ENCODE data around the gene KIAA0040.

The KIAA0040 gene

DNA sequence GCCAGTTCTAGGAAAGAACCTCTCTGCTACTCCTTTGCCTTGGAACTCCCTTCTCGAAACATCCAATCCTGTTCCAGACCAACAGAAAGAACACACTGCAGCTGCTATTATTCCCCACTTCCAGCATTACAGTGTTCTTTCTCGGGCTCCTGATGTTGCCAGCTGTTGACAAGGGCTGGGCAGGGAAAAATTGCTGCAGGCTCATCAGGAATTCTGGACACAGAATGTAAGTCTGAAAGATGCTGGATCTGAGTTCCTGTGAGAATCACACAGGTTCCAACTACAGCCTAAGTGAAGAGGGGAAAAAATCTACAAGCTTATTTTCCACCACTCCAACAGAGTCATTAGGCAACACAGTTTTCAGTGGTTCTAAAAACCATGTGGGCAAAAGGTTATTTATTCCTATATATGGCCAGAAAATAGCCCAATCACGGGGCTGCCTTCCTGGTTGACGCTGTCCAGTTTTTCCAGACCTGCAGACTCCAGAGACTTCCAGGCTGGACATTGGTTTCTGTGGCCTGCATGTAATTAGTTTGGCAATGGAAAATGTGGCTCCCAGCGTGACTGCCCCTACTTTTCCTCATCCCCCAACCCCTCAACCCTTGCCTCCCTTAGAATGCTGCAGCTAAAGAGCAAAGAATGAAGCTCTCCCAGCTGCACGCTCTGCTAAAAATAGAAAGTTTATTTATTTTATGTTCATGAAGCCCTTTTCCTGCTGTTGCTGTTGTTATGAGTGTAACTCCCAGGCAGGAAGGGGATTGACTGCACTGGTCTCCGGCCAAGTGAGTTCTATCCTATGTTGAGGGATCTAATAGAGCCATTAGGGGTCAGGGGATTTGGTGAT, 8.3 kb upstream of the KIAA0040 start:
- DNase-seq: no peak

- DNase-seq: no peak
Measured at GRCh38 chr1:175198332-175198731, 5.8 kb upstream of the KIAA0040 start.

GRCh38 chr1:175197531-175197930, 5.0 kb upstream of the KIAA0040 start:
- no peak for DNase-seq

DNA sequence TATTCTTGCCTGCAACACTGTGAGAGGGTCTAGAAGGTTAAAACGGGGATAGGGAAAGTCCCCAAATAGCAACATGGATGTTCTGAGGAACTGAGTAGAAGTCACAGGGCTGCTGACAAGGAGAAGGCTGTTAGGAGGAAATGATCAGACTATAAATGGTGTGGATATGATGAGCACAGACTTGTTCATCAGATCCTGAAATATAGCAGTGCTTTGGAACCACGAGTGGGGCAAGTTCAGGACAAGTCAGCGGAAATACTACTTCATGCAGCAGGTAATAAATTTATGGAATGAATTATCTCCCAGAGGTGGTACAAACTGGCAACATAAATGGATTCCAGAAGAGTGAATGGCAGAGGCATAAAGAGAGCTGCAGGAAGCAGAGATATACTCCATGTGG, 3.2 kb upstream of the KIAA0040 start:
- DNase-seq: no peak

- no peak for DNase-seq
Measured at GRCh38 chr1:175195281-175195680, 2.7 kb upstream of the KIAA0040 start.

GRCh38 chr1:175193527-175193910, 943 bp upstream of the KIAA0040 start:
- no peak for DNase-seq

DNA sequence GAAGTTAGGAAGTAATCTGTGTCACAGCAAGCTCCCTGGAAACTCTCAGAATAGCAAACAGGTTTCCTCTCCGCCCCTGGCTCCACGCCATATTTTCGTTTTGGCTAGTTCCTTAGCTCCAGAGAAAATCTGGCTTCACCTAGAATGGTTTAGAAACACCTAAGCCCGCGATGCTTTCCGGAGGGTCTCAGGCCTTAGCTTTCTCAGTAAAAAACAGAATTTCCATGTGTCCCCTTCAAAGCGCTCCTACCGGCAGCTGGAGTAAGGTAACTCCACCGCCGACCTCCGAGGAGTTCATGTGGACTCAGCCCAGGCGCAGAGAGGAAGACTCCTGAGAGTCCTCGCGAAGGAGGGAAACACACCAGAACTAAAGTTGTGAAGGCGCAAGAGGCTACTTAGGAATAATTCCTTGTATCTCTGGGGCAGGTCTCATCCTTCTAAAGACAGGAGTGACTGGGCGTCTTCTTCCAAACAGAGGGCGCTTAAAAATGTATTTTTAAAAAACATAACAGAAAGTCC, 406 bp downstream of the KIAA0040 start:
- DNase-seq: no peak

- no peak for DNase-seq
Measured at GRCh38 chr1:175191659-175192058, 917 bp downstream of the KIAA0040 start.

GRCh38 chr1:175188936-175189335, 3.6 kb downstream of the KIAA0040 start:
- no peak for DNase-seq

DNA sequence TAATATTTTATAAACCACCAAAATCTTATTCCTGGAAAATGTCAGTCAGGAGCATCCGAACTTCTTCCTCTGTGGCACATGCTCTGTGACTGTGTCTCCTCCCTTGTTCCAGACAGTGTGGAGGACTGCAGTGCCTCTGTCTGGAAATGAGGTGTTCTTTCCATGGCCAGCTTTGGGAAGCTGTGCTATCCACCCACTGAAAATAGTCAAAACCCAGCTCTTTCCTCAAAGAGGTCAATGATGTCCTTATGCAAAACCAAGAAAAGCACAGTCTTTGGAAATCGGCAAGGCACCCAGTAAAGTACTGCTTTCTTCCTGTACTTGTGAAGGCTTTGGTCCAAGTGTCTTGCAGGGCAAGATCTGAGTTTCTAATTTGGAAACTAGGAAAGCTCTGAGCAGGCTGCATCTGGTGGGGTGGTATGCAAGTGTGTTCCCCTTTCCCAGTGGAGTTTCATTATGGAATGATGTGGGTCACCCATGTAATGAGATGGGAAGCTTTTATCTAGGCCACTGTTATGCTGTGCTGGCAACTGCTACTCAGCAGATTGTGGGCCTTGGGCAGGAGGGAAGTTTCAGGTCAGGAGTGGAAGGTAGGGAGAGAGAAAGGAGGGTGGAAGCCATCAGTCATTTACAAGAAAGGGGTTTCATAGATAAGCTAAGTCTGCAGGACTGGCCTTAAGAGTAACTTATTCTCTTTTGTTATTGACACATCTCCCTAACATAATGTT, 6.0 kb downstream of the KIAA0040 start:
- no peak for DNase-seq

- no peak for DNase-seq
Measured at GRCh38 chr1:175185903-175186302, 6.7 kb downstream of the KIAA0040 start.

GRCh38 chr1:175183586-175183985, 9.0 kb downstream of the KIAA0040 start:
- no peak for DNase-seq

GRCh38 chr1:175182201-175182746, 10.3 kb downstream of the KIAA0040 start:
- no peak for DNase-seq

DNA sequence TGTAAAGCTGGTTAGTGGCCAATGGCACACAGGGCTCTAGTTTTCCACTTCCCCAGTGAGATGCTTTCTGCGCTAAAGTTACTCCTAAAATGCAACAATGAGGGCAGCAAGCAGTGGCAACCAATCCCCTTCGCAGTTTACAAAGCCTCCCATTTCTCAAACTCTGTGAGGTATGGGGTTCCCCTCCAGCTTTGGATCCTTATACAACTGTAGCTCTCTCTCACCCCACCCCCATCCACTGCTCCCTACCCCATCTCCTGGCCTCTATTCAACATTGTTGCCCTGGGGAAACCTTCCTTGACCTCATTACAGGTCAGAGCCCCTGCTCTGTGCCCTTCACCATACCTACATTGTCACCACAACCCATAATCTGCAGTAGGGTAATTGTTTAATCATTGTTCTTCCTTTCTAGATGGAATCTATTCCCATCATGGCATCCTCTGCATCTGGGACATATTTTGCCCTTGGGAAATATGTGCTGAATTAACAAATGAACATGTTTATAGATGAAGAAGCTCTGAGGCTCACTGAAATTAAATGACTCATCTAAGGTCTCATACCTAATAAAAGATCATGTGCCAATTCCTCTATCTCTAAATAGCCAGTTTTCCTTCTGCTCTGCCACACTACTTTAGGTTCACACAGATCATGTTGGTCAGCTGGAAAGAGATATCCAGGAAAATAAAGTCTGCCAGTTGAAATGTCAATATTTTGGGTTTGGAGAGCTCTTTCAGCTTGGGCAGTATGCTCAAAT, 12.6 kb downstream of the KIAA0040 start:
- no peak for DNase-seq

- no peak for DNase-seq
Measured at GRCh38 chr1:175178456-175178855, 14.1 kb downstream of the KIAA0040 start.

GRCh38 chr1:175178056-175178455, 14.5 kb downstream of the KIAA0040 start:
- DNase-seq: no peak

DNA sequence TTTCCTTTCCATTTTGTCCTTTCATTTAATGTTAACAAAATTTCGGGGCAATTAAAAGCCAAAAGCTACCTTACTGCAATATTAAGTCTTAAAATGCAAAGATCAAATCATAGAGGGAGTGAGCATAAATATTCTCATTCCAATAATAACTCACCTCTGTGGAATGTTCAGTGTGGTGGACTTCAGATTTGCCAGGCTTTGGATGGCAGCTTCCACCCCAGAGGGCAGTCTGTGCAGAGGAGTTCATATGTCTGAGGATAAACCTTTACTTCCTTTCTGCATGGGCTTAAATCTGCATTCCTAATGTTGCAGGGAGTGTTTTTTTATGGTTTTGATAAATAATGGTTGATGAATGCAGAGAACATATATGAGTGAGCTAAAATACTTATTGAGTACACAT, 16.3 kb downstream of the KIAA0040 start:
- DNase-seq: no peak

DNA sequence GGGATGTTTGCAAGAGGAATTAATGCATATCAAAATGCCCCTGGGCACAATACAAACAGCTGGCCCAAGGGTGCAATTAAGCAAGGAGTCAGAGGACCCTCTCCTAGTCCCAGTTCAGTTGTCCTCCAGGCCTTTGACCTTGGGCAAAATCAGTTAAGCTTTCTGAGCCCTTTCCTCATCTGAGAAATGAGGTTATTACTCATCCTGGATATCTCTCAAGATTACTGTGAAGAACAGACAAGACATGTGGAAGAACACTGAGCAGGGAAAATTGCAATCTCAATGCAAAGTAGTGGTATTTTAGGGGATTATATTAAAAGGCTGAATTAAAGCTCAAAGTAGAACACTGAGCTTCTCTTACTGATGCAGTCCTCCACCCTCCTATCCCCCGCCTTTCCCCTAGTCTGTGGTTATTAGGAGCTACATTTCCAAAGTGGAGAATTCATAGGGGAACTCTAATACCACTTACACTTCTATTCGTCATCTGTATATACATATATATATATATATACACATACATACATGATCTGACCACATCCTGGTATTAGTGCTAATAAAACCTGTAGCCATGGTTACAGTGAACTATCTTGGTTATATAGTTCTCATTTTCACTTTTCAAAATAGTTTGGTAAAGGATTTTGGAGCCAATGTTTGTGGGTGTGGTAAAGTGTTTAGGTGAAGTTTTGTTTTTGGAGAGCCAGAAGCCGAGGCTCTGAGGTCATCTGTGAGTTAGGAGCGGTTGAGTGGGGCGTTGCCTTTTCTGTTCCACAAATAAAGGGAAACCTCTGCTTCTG, 18.1 kb downstream of the KIAA0040 start:
- DNase-seq: no peak

DNA sequence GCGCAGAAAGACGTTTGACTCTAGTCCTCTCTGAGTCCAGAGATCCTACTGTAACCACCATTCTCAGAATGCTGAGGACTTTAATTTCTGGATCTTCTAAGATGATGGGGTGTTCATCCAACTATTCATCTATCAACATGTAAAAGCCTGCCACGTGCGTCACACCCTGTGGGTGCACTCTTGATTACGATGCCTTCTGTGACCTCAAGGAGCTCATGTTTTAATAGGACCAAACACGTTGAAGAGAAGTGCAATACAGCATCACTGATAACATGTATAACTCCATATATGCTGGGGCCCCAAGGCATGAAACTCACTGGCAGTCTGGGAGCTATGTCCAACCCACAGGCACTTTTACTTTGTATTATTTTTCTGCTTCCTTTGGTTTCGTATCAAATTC, 19.0 kb downstream of the KIAA0040 start:
- no peak for DNase-seq

DNA sequence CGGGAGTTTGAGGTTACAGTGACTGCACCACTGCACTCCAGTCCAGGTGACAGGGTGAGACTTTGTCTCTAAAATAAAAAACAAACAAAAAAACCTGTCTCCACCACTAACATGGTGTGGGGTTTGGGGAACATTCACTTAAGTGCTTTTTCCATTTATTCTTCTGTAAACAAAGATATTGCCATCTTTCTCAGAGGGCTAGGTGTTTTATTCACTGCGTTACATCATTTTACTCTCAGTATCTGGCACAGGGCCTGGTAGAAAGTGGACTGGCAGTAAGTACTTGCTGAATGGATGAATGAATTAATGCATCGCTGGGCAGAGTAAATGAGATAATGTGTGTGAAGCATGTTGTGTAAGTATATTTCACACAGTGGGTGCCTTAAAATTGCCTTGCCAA, 20.1 kb downstream of the KIAA0040 start:
- no peak for DNase-seq

DNA sequence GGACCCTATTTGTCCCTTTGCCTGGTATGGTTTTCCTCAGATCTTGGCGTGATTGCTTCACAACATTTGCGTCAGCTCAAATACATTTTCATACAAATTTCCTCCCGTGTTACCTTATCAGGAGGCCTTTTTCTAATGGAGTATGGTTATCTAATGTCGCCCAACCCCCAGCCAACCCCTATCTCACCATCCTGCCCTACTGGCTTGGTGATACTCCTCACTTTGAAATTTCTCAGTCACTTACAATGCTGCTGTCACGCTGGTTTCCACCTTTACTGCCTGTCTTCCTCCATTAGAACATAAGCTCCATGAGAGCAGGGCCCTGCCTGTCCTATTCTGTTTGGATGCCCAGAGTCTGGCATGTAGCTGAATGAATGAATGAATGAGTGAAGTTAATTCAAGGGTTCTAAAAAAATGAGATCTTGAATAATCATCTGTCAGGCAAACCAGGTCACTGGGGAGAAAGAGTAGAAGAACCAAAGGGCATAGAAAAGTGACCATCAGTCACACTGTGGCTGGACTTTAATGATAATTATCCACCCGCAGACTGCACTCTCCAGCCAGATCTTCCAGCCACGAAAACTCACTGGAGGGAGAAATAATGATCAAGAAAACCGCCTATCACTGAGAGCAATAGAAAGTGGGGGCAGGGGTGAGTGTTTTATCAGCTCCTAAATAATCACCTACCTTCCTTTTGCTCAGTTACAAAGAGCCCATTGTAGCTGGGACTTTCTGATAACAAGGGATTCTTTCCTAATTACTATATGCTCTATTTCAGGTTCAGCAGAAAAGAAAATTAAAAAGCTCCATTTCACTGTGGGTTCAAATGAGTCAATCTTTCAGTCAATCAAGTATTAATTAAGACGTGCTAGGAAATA, 21.3 kb downstream of the KIAA0040 start:
- DNase-seq: no peak

All from cortex of kidney (tissue), 1 donor.